BE2C (cell line): ENCODE results near the gene PALMD.

Source experiments
- DNase-seq: peaks from one replicate; pipeline ENCODE4 v3.0.0-alpha.2; 2020
- H3K27me3 ChIP-seq: fragments of 250-450 bp; sonication (Bioruptor Pico); 2 replicates; pipeline ENCODE4 v1.5.1; 2020; ENCODE audit warnings: mild to moderate bottlenecking
- H3K36me3 ChIP-seq: fragments of 250-450 bp; sonication (Bioruptor Pico); 2 replicates; pipeline ENCODE4 v1.5.1; 2020; ENCODE audit warnings: mild to moderate bottlenecking
- H3K4me1 ChIP-seq: fragments of 250-450 bp; sonication (Bioruptor Pico); 2 replicates; pipeline ENCODE4 v1.5.1; 2020
- H3K4me3 ChIP-seq: 2 replicates; pipeline ENCODE4 v1.5.1; 2011; ENCODE audit warnings: low read depth, low read length
- H3K9me3 ChIP-seq: fragments of 250-450 bp; sonication (Bioruptor Pico); 2 replicates; pipeline ENCODE4 v1.5.1; 2020
- TF ChIP-seq, protein P1 (sequence below): IDR thresholded peaks from 2 replicates; pipeline ENCODE4 v1.5.1; 2012; ENCODE audit warnings: mild to moderate bottlenecking, low read depth, low read length

PALMD gene

DNA sequence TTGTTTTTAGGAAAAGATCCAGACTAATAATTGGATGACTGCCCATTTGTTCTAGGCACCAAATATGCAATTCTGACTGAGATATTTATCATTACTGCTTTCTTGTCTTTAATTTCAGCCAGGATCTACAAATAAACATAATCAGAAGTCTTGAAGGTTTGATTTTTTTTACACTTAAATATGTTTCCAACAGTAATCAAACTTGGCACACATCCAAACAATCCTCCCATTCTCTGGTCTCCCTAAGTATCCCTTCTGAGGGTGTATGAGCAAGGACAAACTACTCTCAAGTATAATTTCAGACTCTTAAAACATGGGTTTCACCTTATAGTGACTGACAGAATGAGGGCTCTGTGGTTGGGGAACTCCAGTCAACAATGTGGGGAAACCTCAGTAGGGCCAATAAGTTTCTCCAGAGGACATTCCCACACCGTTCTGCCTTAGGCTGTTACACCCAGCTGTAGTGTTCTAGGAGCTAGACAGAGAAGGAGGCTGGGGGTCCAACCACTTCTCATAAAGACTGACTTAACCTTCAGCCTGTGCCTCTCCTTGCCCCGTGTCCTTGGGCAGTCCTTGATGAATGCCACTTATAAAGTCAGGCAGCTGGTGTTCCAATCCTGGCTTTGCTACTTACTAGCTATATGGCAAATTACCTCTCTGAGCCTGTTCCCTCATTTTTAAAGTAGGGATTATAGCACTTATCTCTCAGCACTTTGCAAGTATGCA lies 1.5 kb upstream of the PALMD start:
- DNase-seq = no peak
- no peaks in the 10 kb centered on the region for H3K36me3 ChIP-seq
- TF ChIP-seq, protein P1, sequence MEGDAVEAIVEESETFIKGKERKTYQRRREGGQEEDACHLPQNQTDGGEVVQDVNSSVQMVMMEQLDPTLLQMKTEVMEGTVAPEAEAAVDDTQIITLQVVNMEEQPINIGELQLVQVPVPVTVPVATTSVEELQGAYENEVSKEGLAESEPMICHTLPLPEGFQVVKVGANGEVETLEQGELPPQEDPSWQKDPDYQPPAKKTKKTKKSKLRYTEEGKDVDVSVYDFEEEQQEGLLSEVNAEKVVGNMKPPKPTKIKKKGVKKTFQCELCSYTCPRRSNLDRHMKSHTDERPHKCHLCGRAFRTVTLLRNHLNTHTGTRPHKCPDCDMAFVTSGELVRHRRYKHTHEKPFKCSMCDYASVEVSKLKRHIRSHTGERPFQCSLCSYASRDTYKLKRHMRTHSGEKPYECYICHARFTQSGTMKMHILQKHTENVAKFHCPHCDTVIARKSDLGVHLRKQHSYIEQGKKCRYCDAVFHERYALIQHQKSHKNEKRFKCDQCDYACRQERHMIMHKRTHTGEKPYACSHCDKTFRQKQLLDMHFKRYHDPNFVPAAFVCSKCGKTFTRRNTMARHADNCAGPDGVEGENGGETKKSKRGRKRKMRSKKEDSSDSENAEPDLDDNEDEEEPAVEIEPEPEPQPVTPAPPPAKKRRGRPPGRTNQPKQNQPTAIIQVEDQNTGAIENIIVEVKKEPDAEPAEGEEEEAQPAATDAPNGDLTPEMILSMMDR = no peak
- no peaks in the 10 kb centered on the region for H3K9me3 ChIP-seq
- peaks cover 13% of the 10 kb centered on the region; the same call in 1 of the 2 replicates for H3K4me1 ChIP-seq
- H3K4me3 ChIP-seq = no peak overlapping the region
- H3K27me3 ChIP-seq = no peaks in the 10 kb centered on the region

DNA sequence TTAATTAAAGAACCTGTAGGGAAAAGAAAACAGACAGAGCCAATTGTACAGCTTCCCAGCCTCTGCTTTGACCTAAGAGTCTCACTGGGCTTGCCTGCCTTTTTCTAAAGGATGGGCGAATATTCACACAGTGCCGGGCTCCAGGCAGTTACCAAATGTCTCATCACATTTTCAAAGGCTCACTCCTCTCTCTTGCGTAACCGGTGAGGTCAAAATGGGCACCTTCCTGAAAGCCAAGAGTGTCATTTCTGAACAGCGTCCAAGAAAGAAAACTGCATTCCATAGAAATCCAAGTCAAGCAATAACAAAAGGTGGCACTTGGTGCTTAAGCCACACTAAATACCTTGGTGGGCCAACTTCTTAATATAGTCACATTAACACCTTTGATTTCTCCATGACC lies 710 bp upstream of the PALMD start:
- DNase-seq = no peak
- no peaks in the 10 kb centered on the region for H3K36me3 ChIP-seq
- H3K27me3 ChIP-seq = no peaks in the 10 kb centered on the region
- no peaks in the 10 kb centered on the region for H3K9me3 ChIP-seq
- no peak overlapping the region for H3K4me3 ChIP-seq
- H3K4me1 ChIP-seq = peaks cover 13% of the 10 kb centered on the region; the same call in 1 of the 2 replicates
- TF ChIP-seq, protein P1 = no peak

DNA sequence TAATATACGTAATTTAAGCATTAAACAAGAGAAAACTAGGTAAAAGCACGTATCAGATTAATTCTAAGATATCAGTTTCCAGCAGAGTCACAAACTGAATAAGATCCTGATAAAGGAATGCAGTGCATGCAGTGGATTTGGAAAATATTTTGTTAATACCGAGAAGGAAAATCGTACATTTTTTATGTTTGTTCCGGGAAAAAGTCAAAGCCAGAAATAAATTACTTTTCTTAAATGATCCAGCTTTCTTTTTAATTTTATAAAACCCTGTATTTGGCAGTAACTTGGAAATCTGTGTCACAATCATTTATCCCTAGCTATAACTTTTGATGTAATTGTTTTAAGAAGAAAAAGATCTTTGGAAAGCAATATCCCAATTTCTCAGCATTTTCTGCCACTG lies 955 bp downstream of the PALMD start:
- H3K4me3 ChIP-seq = peak overlapping the region; percentile 71

DNA sequence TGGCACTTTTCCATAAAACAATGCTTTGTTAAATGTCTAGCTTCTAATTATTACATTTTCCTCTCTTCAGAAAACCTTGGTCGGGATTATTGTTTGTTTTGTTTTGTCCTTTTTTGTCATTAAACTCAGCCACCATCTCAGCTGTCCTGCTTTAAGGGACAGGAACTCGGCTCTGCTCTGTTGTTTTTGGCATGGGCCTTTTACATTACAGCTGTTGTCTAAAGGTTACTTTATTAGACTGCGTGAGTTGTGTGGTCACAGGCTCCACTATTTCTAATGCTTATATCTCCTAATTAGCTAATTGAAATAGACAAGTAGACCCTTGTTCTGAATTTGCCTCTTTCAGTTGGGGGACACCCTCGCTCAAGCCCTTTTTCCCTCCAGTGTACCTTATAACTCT lies 1.6 kb downstream of the PALMD start:
- peaks cover 13% of the 10 kb centered on the region; the same call in 1 of the 2 replicates for H3K4me1 ChIP-seq
- DNase-seq = no peak
- TF ChIP-seq, protein P1 = no peak

More for the DNA sequence above, 955 bp downstream of the PALMD start:
- peaks cover 13% of the 10 kb centered on the region; the same call in 1 of the 2 replicates for H3K4me1 ChIP-seq
- TF ChIP-seq, protein P1 = no peak
- DNase-seq = no peak
- H3K36me3 ChIP-seq = no peaks in the 10 kb centered on the region
- H3K9me3 ChIP-seq = no peaks in the 10 kb centered on the region
- H3K27me3 ChIP-seq = no peaks in the 10 kb centered on the region

DNA sequence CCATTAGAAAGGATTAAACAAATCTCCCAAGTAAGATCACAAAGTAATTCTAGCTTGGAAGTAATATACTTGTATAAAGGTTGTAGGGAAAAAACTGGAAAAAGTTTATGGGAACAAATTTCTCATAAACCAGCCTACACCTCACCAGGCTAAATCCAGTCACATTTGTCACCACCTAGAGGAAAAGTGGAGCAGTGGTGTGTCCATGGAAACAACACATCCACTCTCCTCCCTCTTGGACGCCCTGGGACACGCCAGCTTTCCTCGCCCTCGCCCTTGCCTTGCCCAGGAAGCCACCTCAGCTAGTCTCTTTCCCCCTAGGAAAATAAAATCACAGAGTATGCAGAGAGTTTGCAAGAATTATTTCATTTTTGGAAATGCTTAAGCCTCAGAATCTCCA lies 2.2 kb downstream of the PALMD start:
- DNase-seq = peak; percentile 34
- Histone ChIP-seq H3K4me1 (peaks cover 13% of the 10 kb centered on the region; the same call in 1 of the 2 replicates), H3K9me3 (no peaks in the 10 kb centered on the region), H3K4me3 (no peak overlapping the region), H3K27me3 (no peaks in the 10 kb centered on the region), H3K36me3 (no peaks in the 10 kb centered on the region)
- TF ChIP-seq, protein P1 = peak; percentile 76

More for the DNA sequence above, 1.6 kb downstream of the PALMD start:
- Histone ChIP-seq H3K36me3 (no peaks in the 10 kb centered on the region), H3K4me3 (peak overlapping the region; percentile 71), H3K27me3 (no peaks in the 10 kb centered on the region), H3K9me3 (no peaks in the 10 kb centered on the region)

DNA sequence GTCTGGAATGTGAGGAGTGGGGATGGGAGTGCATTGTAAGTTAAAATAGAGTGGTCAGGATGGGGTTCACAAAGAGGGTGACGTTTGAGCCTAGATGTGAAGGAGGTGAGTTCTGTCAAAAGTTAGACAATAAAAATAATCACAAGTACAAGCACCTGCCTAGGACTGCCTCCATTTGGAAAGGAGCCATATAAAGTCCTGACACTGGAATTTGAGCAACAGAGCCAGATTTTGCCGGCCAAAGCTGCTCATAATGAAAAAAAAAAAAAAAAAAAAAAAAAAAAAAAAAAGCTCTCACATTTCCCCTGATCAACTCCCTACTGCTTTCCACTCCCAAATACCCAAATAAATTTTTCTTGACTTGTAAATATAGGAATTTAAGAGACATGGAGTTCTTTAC lies 4.1 kb downstream of the PALMD start:
- no peak for DNase-seq

More for the DNA sequence above, 4.1 kb downstream of the PALMD start:
- peaks cover 6% of the 10 kb centered on the region; the same call in 1 of the 2 replicates for H3K4me1 ChIP-seq
- H3K36me3 ChIP-seq = no peaks in the 10 kb centered on the region
- H3K4me3 ChIP-seq = no peak overlapping the region
- no peaks in the 10 kb centered on the region for H3K9me3 ChIP-seq
- TF ChIP-seq, protein P1 = no peak
- no peaks in the 10 kb centered on the region for H3K27me3 ChIP-seq
